Inferior parietal cortex (tissue), 1 donor: Measurements from ENCODE around the gene AGGF1.
A peak's percentile ranks its signal among the peaks of the same experiment; 100 is the strongest.
"Not testable (repeated sequence)": the region's sequence is repeated elsewhere in the genome, so short reads cannot be mapped to it uniquely, and the experiment has no call there.

Experiments used
- DNase-seq: peaks from one replicate; pipeline ENCODE4 v3.0.0-alpha.2; 2016; ENCODE audit errors: extremely low spot score

The AGGF1 gene

DNA sequence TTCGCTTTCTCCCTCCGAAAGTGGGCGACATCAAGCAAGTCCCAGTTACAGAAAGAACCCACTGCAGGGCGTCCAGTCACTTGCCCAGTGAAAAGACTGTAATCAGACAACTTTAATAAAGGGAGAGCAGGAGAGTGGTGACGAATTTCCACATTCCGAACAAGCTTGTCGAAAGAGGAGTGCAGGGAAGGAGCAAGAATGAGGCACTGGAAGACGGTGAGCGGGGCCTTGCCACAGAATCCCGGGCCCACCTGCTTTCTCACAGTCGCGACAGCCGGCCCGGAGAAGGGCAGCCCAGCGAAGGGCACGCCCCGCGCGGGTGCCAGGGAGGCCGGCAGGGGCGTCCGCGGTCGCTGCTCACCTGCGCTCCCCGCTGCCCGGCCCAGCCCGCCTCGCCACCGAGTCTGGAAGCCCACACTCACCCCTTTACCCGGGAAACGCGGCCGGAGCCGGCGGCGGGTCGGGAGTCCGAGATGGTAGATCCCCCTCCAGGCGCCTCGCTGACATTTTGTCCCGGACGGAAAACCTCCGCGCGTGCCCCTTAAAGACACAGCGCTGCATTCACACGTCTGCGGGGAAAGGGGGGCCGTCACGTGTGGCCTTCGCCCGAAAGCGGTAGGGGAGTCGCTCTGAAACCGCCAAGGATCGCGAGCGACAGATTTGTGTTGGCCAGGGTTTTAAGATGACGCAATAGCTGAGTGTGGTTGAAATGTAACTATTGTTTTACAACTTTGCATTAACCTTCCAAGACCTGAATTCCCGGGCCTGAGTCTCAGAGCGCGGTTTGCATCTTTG, 56.7 kb downstream of the AGGF1 start, which contains the start of gene ZBED3:
TSS of gene ZBED3 (minus strand) at position 597 of the 795 bp plus-strand sequence. CDS start 9,407 bp downstream, outside the sequence.
- peak; percentile 67 for DNase-seq

DNA sequence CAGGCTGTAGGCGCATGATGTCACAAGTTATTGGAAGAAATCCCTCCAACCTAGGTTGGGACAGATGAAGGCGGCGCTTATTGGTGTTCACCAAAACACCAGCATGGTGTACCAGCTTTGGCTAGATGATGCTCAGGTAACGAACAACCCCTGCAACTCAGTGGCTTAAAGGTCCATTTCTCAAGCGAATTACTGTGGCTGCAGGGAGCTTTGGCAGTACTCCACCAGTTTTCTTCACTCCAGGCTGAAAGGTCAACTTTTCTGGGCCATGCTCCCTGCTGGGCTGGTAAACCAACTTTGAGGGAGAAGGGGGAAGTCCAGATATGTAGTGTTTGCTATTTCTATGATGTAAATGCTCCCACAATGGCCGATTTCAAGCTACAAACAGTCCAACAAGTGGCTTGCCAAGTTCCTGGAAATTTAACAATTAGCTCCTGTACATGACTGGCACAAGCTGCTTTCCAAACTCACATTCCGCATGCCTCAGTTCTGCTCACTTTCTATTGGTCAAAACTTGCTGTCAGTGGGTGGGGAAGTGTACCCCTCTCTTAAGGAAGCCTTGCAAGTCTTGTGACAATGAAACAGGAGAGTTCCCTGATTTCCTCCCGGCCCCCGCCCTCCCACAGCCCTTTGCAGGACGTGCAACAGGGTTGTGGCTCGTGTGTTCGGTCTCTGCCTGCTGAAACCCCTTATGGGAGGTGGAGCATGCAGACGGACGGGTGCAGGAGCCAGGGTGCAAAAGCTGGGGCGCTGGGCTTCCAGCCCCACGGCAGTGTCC, 57.5 kb downstream of the AGGF1 start:
- peak; percentile 71 for DNase-seq

DNA sequence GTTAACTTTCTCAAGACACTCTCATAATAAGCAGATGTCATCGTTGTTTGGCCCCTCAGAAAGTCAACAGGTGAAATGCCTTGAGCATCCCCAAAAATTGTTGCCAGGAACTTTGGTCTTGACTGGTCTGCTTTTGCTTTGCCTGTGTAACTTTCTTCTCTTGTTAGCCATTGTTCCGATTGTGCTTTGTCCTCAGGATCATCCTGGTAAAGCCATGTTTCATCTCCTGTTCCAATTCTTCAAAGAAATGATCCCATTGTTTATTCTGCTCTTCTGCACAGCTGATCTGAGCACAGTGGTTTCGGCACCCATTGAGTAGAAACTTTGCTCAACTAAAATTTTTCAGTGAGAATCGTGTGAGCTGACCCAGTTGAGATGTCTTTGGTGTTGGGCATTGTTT, 65.0 kb downstream of the AGGF1 start:
- no peak for DNase-seq

DNA sequence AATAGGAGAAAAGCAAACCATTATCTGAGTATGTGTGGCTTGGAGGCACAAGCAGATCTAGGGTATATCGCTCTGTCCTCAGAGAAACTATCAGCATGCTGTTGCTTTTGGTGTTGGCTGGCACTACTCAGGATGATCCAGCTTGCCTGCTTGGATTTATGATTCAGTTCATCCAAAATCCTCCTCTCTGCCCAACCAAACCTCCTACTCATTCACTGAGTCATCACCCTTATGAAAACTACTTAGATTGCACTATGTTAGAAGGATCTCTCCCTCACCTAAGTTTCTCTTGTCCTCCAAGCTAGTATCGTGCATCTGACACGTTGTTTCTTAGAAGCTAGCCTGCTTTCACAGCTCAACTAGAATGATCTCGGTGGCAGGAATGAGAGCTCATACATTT, 71.1 kb downstream of the AGGF1 start:
- peak; percentile 54 for DNase-seq

DNA sequence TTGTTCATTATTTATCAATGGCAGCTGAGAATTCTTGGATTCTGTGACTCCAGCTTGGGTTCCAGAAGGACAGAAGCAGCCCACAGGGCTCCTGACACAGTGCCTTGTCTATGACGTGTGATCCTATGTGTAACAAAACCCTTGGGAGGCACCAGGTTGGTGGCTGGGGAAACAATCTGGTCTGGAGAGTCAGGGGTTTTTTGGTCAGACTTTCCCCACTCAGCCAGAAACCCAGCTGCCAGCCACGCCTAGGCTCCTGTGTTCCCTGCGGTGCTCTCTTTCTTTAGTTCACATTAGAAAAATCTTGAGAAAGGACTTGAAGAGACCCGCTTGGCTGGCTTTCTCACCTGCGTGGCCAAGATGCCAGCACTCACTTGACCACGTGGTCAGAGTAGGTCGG, 72.3 kb downstream of the AGGF1 start:
- no peak for DNase-seq

DNA sequence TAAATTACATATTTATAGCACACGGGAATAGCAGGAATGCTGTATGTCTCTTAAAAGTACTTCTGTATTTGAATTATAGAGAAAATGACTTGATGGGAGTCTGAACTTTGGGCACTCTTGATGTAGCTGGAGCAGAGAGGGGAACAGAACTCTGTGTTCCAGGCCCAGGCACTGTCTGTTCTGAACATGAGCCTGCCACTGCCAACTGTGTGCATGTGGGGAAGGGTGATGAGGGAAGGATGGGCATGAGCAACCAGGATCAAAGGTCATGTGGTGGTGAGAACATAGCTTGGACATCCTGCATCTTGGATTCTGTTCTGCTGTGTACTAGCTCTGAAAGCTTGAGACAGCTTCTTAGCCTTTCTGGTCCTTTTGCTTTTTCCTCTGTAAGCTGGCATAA, 73.3 kb downstream of the AGGF1 start:
- no peak for DNase-seq

DNA sequence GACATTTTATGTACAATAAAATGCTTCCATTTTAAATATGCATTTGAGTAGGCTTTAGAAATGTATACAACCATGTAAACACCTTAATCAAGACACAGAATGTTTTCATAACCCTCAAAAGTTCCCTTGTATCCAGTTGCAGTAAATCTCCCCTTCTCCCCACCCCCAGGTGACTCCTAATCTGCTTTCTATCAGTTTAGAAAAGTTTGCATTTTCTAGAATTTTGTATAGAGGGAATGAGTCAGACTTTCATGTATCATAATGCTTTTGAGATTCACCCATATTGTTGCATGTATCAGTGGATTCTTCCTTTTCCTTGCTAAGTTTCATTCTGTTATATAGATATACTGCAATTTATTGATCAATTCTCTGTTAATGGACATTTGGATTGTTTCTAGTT, 74.6 kb downstream of the AGGF1 start:
- DNase-seq, result no peak

DNA sequence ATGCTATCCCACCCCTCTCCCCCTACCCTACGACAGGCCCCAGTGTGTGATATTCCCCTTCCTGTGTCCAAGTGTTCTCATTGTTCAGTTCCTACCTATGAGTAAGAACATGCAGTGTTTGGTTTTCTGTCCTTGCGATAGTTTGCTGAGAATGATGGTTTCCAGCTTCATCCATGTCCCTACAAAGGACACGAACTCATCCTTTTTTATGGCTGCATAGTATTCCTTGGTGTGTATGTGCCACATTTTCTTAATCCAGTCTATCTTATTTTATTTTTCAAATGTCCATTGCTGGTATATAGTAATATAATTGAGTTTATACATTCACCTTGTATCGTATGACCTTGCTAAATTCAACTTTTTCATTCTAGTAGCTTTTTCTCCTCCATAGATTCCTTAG, 76.8 kb downstream of the AGGF1 start:
- not testable (repeated sequence) for DNase-seq
